H1 (cell line): ENCODE results near the gene TIMM10B.

Source experiments
- CHD1 ChIP-seq: IDR thresholded peaks from 2 replicates; pipeline ENCODE4 v1.6.1; 2012; ENCODE audit warnings: low read depth, low read length, improper control_type of control experiment
- CREB1 ChIP-seq: IDR thresholded peaks from 2 replicates; pipeline ENCODE4 v1.6.1; 2012; ENCODE audit warnings: inconsistent platforms
- E2F6 ChIP-seq: IDR thresholded peaks from 2 replicates; pipeline ENCODE4 v1.6.1; 2012; ENCODE audit warnings: inconsistent platforms
- GTF2F1 ChIP-seq: IDR thresholded peaks from 2 replicates; pipeline ENCODE4 v1.6.1; 2012; ENCODE audit warnings: low read depth, low read length, improper control_type of control experiment, borderline replicate concordance
- POLR2A ChIP-seq, 2 experiments: IDR thresholded peaks; 1 replicate in 1 of 2; 2 replicates in 1 of 2; pipeline ENCODE4 v1.6.1; 2011; ENCODE audit warnings: low read depth in 2 of 2, low read length in 2 of 2, mild to moderate bottlenecking in 2 of 2; ENCODE audit errors: control extremely low read depth in 1 of 2
- POLR2AphosphoS5 ChIP-seq: IDR thresholded peaks from 2 replicates; pipeline ENCODE4 v1.6.1; 2011; ENCODE audit warnings: low read depth, low read length
- RAD21 ChIP-seq, 2 experiments: IDR thresholded peaks in 1 of 2; conservative IDR thresholded peaks in 1 of 2; 2 replicates each; pipeline ENCODE4 v1.6.1; 2011; ENCODE audit warnings: low read depth in 2 of 2, low read length in 2 of 2, improper control_type of control experiment in 1 of 2, inconsistent platforms in 1 of 2, mild to moderate bottlenecking in 1 of 2, moderate library complexity in 1 of 2
- TF ChIP-seq, protein P1 (sequence below), 3 experiments: IDR thresholded peaks; 1 replicate in 2 of 3; 2 replicates in 1 of 3; pipeline versions ENCODE4 v1.5.1 to v1.6.1; 2011; ENCODE audit warnings: low read length in 3 of 3, mild to moderate bottlenecking in 3 of 3, inconsistent platforms in 2 of 3, low read depth in 1 of 3, moderate library complexity in 1 of 3; ENCODE audit not compliant: insufficient read depth in 1 of 3; ENCODE audit errors: control extremely low read depth in 1 of 3

DNA sequence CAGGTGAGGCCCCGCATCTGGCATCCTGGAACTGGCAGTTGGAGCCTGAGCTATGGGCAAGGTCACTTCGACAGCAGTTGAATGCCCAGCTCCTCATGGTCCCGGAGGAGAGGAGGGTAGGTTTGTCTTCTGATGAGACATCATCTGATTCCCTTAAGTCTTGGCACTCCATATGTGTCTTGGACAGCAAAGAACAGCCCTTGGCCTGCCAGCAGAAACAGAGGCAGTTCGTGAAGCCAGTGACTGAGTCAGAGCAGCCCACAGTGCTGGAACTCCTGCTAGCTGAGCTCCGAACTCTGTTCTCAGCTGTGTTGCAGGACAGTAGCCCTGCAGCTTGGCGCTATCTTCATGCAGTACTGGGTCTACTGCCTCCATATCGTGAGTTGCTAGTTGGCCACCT is 16.8 kb downstream of the TIMM10B start:
- TF ChIP-seq GTF2F1 (no peak), CHD1 (no peak), E2F6 (no peak), POLR2A (IDR thresholded peaks at IDR 0.05; ENCODE audit: control extremely low read depth in 1 of 2, low read depth in 2 of 2, low read length in 2 of 2) (no peak), POLR2AphosphoS5 (no peak), RAD21 (IDR thresholded peaks at IDR 0.05 in 1 of 2, conservative IDR thresholded peaks at IDR 0.05 in 1 of 2; ENCODE audit: low read depth in 2 of 2, low read length in 2 of 2) (no peak), CREB1 (no peak)
- TF ChIP-seq, protein P1, sequence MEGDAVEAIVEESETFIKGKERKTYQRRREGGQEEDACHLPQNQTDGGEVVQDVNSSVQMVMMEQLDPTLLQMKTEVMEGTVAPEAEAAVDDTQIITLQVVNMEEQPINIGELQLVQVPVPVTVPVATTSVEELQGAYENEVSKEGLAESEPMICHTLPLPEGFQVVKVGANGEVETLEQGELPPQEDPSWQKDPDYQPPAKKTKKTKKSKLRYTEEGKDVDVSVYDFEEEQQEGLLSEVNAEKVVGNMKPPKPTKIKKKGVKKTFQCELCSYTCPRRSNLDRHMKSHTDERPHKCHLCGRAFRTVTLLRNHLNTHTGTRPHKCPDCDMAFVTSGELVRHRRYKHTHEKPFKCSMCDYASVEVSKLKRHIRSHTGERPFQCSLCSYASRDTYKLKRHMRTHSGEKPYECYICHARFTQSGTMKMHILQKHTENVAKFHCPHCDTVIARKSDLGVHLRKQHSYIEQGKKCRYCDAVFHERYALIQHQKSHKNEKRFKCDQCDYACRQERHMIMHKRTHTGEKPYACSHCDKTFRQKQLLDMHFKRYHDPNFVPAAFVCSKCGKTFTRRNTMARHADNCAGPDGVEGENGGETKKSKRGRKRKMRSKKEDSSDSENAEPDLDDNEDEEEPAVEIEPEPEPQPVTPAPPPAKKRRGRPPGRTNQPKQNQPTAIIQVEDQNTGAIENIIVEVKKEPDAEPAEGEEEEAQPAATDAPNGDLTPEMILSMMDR (IDR thresholded peaks at IDR 0.05; ENCODE audit: control extremely low read depth in 1 of 3, insufficient read depth in 1 of 3, low read depth in 1 of 3, low read length in 3 of 3) = no peak
